ENCODE data around the gene ADAMTS18.
A peak's percentile ranks its signal among the peaks of the same experiment; 100 is the strongest.

Gene ADAMTS18

DNA sequence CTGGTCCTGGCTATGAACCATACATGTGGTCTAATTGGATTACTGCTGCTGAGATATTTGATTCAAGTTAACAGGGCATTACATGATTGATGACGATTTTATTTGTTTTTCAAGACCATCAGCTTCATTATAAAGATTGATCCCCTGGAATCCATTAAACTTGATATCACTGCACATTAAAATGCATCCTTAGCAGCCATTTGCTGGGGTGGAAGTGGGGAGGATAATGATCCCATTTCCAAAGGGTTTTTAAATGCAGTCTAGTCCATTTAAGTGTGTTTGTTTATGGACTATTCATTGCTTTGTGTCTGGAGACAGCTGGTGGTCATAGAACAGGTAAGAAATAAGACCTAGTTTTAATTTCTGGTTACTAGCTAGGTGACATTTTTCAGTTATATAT, 40.9 kb downstream of the ADAMTS18 start:
- no peak for TF ChIP-seq CTCF (IDR thresholded peaks at IDR 0.05; ENCODE audit: extremely low read depth, missing control alignments)
- no peak for DNase-seq (ENCODE audit: low spot score)

GRCh38 chr16:77387815-77388209, 47.0 kb downstream of the ADAMTS18 start:
- no peak for TF ChIP-seq CTCF (IDR thresholded peaks at IDR 0.05; ENCODE audit: extremely low read depth, missing control alignments)
- no peak for DNase-seq (ENCODE audit: low spot score)

- no peak for DNase-seq (ENCODE audit: low spot score)
These were observed 47.7 kb downstream of the ADAMTS18 start for GRCh38 chr16:77386831-77387814.

DNA sequence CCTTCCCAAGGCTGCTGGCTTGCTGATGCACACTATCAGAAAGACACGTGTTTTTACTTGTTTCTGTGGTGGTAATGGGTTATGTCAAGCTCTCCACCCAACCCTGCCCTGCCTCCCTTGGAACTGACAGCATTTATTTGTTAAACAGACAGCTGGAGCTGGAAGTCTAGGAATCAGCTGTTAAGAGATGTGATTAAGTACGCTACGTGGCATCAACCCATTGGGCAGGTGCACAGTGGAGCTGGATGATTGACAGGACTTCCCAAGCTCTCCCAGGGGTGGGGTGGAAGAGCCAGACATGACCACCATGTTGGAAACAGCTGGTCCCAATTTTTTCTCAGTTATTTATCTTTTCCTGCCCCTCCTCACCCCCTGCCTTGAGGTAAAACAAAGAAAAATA, 49.4 kb downstream of the ADAMTS18 start:
- TF ChIP-seq CTCF (IDR thresholded peaks at IDR 0.05; ENCODE audit: extremely low read depth, missing control alignments), result no peak
- no peak for DNase-seq (ENCODE audit: low spot score)

More at GRCh38 chr16:77386831-77387814, 47.7 kb downstream of the ADAMTS18 start:
- no peak for TF ChIP-seq CTCF (IDR thresholded peaks at IDR 0.05; ENCODE audit: extremely low read depth, missing control alignments)

DNA sequence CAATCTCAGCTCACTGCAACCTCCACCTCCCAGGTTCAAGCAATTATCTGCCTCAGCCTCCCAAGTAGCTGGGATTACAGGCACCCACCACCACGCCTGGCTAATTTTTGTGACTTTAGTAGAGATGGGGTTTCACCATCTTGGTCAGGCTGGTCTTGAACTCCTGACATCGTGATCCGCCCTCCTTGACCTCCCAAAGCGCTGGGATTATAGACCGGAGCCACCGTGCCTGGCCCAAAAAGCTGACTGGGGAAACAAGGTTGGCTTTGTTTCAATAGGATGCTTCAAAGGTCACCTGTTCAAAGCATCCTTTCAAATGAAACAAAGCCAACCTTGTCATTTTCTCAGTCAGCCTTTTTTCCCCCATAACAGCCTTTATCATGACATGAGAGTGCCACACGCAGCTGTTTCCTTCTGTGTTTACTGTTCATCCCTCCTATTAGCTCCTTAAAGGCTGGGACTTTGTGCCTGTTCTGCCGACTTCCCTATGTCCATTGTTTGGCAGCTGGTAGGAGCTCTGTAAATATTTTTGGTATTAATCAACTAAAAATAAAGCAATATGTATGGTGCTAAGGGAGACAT, 51.1 kb downstream of the ADAMTS18 start:
- DNase-seq (ENCODE audit: low spot score), result no peak
- TF ChIP-seq CTCF (IDR thresholded peaks at IDR 0.05; ENCODE audit: extremely low read depth, missing control alignments), result no peak

DNA sequence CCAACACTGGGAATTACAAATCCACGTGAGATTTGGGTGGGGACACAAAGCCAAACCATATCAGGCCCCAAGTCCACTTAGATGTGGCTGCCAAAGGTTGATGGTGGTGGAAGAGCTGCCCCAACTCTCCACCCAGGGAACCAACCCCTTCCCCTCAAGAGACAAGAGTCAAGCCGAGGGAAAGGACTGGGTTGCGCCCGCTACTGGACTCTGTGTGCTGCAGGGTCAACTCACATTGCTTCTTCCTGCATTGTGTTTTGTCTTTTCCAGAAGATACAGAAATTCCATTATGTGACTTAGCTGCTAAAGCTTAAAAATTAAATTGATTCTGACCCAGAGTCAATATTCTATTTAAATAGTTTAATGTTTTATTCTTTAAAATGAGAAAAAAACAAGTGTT, 58.5 kb downstream of the ADAMTS18 start:
- peak; percentile 43 for TF ChIP-seq CTCF (IDR thresholded peaks at IDR 0.05; ENCODE audit: extremely low read depth, missing control alignments)
- DNase-seq (ENCODE audit: low spot score), result peak; percentile 10

DNA sequence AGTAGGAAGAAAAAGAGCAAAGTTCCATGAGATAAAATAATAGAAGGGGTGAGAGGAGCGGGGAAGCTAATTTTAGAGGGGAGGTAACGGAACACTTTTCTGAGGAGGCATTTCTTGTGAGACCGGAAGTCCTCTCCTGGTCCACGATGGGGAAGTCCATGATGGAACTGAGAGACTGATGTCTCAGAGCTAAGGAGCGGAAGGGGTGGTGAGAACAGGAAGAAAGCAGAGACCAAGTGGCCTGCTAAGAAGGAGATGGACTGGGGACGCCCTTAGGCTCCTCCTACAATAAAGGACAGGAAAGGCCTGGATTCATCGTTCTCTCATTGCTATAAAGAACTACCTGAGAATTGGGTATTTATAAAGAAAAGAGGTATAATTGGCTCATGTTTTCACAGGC, 59.4 kb downstream of the ADAMTS18 start:
- DNase-seq (ENCODE audit: low spot score), result no peak
- no peak for TF ChIP-seq CTCF (IDR thresholded peaks at IDR 0.05; ENCODE audit: extremely low read depth, missing control alignments)

Measured in GM20000 (cell line).